HG03439 (cell line): ENCODE measurements around the gene ANKRD27.

ENCODE experiments used
- ATAC-seq: cut with Tn5 transposase; IDR thresholded peaks from one replicate; pipeline ENCODE4 v1.9.1; 2021; ENCODE audit warnings: mild to moderate bottlenecking, moderate library complexity; ENCODE audit not compliant: unreplicated experiment

Gene ANKRD27

DNA sequence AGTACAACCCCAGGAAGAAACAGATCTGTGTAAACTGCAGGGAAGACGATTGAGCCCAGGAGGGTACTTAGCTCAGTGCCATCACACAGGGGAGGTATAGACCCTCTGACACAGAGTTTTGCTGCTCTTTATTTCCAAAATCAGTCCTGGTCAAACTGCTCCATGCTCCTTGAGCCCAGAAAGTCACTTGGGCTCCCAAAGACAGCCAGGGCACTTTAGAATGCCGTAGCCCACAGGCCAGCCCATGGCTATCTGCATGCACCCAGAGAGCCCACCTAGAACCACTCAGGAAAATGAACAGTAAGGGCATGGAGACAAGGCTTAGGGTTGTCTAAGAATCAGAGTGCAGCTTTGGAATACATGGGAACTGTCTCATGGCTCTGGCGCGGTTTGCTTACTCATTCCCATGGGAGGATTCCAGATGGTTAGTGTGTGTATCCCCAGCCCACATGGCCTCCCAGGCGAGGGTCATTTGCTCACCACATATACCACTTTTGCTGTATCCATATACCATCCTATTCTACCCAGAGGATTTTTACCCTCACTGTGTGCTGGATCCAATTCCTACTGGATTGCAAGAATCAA is 108.6 kb downstream of the ANKRD27 start:
- ATAC-seq = no peak

DNA sequence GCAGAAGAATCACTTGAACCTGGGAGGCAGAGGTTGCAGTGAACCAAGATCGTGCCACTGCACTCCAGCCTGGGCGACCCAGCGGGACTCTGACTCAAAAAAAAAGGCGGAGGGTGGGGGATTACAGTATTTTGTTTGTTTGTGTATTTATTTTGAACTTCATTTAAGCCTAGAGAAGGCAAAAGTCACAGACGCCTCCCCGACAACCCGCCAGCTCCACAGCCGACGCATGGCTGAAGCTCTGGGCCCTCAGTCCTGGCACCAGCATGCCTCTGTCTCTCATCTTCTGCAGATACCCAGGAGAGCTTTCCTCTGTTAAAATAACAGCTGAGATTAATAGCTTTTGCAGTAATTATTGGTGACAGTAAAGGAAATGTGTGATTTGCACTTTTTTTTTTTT is 111.2 kb downstream of the ANKRD27 start:
- ATAC-seq = no peak

DNA sequence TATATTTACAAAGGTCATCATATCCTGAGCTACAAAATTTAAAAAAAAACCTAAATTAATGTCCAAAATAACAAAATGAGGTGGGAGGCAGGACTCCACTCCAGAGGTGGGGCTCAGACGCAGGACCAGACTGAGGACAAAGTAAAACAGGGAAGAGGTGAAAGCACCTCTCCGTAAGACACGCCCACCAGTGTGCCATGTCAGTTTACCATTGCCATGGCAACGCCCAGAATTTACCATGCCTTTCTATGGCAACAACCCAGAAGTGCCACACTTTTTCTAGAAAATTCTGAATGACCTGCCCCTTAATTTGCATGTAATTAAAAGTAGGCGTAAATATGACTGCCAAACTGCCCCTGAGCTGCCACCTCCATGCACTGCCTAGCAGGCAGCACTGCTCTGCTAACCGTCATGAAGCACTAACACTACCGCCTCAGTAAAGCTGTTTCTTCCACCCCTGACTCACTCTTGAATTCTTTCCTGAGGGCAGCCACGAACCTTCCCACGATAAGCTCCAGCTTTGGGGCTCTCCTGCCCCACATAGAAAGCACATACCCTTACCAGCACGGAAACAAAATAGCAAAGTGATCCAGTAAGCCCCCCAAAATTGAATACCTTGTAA is 116.3 kb downstream of the ANKRD27 start:
- ATAC-seq = no peak

DNA sequence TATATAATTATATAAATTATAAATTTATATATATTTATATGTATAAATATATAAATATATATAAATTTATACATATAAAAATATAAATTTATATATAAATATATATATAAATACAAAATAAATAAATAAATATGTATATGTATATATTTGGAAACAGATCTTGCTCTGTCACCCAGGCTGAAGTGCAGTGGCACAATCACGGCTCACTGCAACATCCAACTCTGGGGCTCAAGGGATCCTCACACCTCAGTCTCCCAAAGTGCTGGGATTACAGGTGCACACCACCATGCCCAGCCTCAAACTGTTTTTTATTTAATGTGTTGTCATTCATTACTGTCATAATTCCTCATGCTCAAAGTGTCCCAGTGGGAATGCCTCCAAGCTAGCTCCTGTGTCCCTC is 119.2 kb downstream of the ANKRD27 start:
- ATAC-seq = no peak

DNA sequence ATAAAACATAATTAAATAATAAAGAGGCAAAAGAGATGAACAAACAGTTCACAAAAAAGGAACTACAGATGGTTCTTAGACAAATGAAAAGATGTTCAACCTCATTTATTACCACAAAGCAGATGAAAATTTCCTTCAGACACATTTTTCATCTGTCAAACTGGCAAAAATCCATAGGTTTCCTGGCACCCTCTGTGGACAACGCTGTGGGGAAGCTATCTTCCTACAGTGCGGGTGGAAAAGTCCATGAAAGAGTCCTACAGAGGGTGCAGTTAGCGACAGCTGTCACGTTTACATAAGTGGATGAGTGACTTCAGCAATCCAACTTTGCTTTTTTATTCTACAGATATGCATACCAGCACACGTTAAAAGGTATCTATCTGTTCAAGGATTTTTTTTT is 124.3 kb downstream of the ANKRD27 start:
- ATAC-seq = no peak
